Measurements from ENCODE around the gene COL1A2. TPM values are rescaled to one million over a fixed set of nuclear protein-coding genes. Genes with fewer than 3 reads are reported as not detected.

The COL1A2 gene
- total and polyA plus RNA-seq, 2 donors (not counting 1 experiment from before 2014, with no cell fraction given): 0.46 to 0.47 TPM

DNA sequence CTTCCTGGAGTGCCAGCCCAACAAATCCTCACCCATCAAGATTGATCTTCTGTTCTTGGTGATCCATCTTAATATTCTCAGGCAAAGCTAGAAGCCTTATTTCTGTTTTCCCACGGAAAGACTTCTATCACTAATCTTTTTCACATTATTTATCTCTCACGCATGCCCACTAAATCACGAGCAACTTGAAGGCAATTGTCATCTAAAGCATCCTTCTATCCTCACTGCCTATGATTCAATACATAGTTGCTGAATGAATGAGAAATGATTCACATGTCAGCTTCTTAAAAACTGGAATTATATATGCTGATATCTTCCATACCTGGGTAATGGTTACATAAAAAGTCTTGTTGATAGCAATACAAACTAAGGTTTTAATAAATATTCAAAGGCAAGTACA lies 12.6 kb upstream of the COL1A2 start:
- Histone ChIP-seq H3K9me3 (ENCODE audit: control extremely low read depth in 1 of 3, control insufficient read depth in 2 of 3, insufficient read depth in 1 of 3, low read length in 2 of 3) (no peaks in the 10 kb centered on the region), H3K79me2 (ENCODE audit: control insufficient read depth, insufficient read depth, low read length) (no peaks in the 10 kb centered on the region), H3K27ac (ENCODE audit: low read length in 2 of 2) (no peak overlapping the region), H3K9ac (ENCODE audit: low read length) (no peak overlapping the region), H3K4me3 (ENCODE audit: control extremely low read depth in 1 of 5, extremely low read depth in 1 of 5, insufficient read depth in 1 of 5, low read depth in 2 of 5, low read length in 4 of 5) (no peak overlapping the region), H3K27me3 (replicated peaks in 1 of 4; ENCODE audit: control extremely low read depth in 1 of 4, control insufficient read depth in 3 of 4, insufficient read depth in 4 of 4, low read length in 3 of 4) (no peaks in the 10 kb centered on the region), H3K4me2 (replicated peaks; ENCODE audit: low read depth, low read length, poor library complexity, severe bottlenecking) (no peak overlapping the region), H3K36me3 (replicated peaks in 1 of 2; ENCODE audit: control extremely low read depth in 1 of 2, control insufficient read depth in 1 of 2, extremely low read depth in 1 of 2, insufficient read depth in 2 of 2, low read length in 1 of 2) (no peaks in the 10 kb centered on the region), H2AFZ (ENCODE audit: insufficient read depth, low read depth, low read length, poor library complexity, severe bottlenecking) (no peak overlapping the region), H3K4me1 (ENCODE audit: control insufficient read depth in 2 of 2, insufficient read depth in 2 of 2, low read length in 2 of 2) (no peaks in the 10 kb centered on the region), H4K20me1 (ENCODE audit: control insufficient read depth, insufficient read depth, low read length, poor library complexity, severe bottlenecking) (no peaks in the 10 kb centered on the region)
- no peak overlapping the region for H3K4me3 Mint-ChIP-seq
- POLR2A ChIA-PET: no interaction called here
- H3K4me1 Mint-ChIP-seq: no peaks in the 10 kb centered on the region
- 50% methylated on average over 2 of the region's 3 CpGs for WGBS (ENCODE audit: insufficient coverage)
- CTCF ChIA-PET: no interaction called here
- intact Hi-C loops (cut with micrococcal nuclease): no loop called here
- peaks cover 8% of the 10 kb centered on the region for H3K27me3 Mint-ChIP-seq
- DNase-seq (no peak), ATAC-seq (ENCODE audit: low read depth) (no peak)
- H3K27ac Mint-ChIP-seq: no peak overlapping the region
- no peaks in the 10 kb centered on the region for H3K9me3 Mint-ChIP-seq (ENCODE audit: insufficient read depth)
- TF ChIP-seq, protein P1, sequence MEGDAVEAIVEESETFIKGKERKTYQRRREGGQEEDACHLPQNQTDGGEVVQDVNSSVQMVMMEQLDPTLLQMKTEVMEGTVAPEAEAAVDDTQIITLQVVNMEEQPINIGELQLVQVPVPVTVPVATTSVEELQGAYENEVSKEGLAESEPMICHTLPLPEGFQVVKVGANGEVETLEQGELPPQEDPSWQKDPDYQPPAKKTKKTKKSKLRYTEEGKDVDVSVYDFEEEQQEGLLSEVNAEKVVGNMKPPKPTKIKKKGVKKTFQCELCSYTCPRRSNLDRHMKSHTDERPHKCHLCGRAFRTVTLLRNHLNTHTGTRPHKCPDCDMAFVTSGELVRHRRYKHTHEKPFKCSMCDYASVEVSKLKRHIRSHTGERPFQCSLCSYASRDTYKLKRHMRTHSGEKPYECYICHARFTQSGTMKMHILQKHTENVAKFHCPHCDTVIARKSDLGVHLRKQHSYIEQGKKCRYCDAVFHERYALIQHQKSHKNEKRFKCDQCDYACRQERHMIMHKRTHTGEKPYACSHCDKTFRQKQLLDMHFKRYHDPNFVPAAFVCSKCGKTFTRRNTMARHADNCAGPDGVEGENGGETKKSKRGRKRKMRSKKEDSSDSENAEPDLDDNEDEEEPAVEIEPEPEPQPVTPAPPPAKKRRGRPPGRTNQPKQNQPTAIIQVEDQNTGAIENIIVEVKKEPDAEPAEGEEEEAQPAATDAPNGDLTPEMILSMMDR (IDR thresholded peaks at IDR 0.05): no peak
- no peak for TF ChIP-seq EZH2 (IDR thresholded peaks at IDR 0.05; ENCODE audit: borderline replicate concordance, insufficient read depth, low read depth, low read length, poor library complexity, severe bottlenecking)

DNA sequence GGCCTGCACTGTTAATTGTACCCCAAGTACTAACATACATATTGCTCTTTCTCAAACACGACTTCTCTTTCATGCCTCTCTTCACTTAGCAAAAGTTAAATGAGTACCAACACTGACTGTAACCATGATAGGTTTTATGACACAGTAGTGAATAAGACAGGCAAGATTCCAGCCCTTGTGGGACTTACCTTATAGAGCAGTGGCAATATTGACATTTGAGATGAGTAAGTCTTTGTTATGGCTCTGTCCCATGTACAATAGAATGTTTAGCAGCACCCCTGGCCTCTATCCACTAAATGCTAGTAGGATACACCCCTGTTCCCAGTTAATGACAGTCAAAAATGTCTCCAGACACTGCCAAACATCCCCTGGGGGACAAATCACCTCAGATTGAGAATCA lies 11.9 kb upstream of the COL1A2 start:
- H3K9me3 ChIP-seq (ENCODE audit: control extremely low read depth in 1 of 3, control insufficient read depth in 2 of 3, insufficient read depth in 1 of 3, low read length in 2 of 3): no peaks in the 10 kb centered on the region
- H3K4me3 Mint-ChIP-seq: no peak overlapping the region
- H3K4me3 ChIP-seq (ENCODE audit: control extremely low read depth in 1 of 5, extremely low read depth in 1 of 5, insufficient read depth in 1 of 5, low read depth in 2 of 5, low read length in 4 of 5): no peak overlapping the region
- ATAC-seq (ENCODE audit: low read depth): no peak
- no peaks in the 10 kb centered on the region for H3K36me3 ChIP-seq (replicated peaks in 1 of 2; ENCODE audit: control extremely low read depth in 1 of 2, control insufficient read depth in 1 of 2, extremely low read depth in 1 of 2, insufficient read depth in 2 of 2, low read length in 1 of 2)
- H2AFZ ChIP-seq (ENCODE audit: insufficient read depth, low read depth, low read length, poor library complexity, severe bottlenecking): no peak overlapping the region
- no peaks in the 10 kb centered on the region for H4K20me1 ChIP-seq (ENCODE audit: control insufficient read depth, insufficient read depth, low read length, poor library complexity, severe bottlenecking)
- H3K9me3 Mint-ChIP-seq (ENCODE audit: insufficient read depth): no peaks in the 10 kb centered on the region
- intact Hi-C loops (cut with micrococcal nuclease): no loop called here
- no peaks in the 10 kb centered on the region for H3K4me1 ChIP-seq (ENCODE audit: control insufficient read depth in 2 of 2, insufficient read depth in 2 of 2, low read length in 2 of 2)
- DNase-seq: no peak
- no peaks in the 10 kb centered on the region for H3K4me1 Mint-ChIP-seq
- peaks cover 4% of the 10 kb centered on the region for H3K27me3 Mint-ChIP-seq
- CTCF ChIA-PET: no interaction called here
- POLR2A ChIA-PET: no interaction called here
- TF ChIP-seq, protein P1 (IDR thresholded peaks at IDR 0.05): no peak
- TF ChIP-seq EZH2 (IDR thresholded peaks at IDR 0.05; ENCODE audit: borderline replicate concordance, insufficient read depth, low read depth, low read length, poor library complexity, severe bottlenecking): no peak
- no peak overlapping the region for H3K27ac ChIP-seq (ENCODE audit: low read length in 2 of 2)
- H3K79me2 ChIP-seq (ENCODE audit: control insufficient read depth, insufficient read depth, low read length): no peaks in the 10 kb centered on the region
- H3K27me3 ChIP-seq (replicated peaks in 1 of 4; ENCODE audit: control extremely low read depth in 1 of 4, control insufficient read depth in 3 of 4, insufficient read depth in 4 of 4, low read length in 3 of 4): no peaks in the 10 kb centered on the region
- H3K9ac ChIP-seq (ENCODE audit: low read length): no peak overlapping the region
- no peak overlapping the region for H3K4me2 ChIP-seq (replicated peaks; ENCODE audit: low read depth, low read length, poor library complexity, severe bottlenecking)
- no peak overlapping the region for H3K27ac Mint-ChIP-seq
- no CpG with 5 or more reads among the region's 1 CpG for WGBS (ENCODE audit: insufficient coverage)
